Endothelial cell (in vitro differentiated cells): Measurements from ENCODE around the gene GPC5. TPM values are rescaled to one million over a fixed set of nuclear protein-coding genes. Genes with fewer than 3 reads are reported as not detected.

Experiments used
- DNase-seq: peaks from one replicate; pipeline ENCODE4 v3.0.0; 2021; ENCODE audit warnings: low spot score
- H3K27ac Mint-ChIP-seq: one replicate; pipeline ENCODE4 v1.8.0; 2021; ENCODE audit warnings: mixed read lengths, inconsistent platforms; ENCODE audit not compliant: unreplicated experiment
- H3K27me3 Mint-ChIP-seq: one replicate; pipeline ENCODE4 v1.8.0; 2021; ENCODE audit warnings: mild to moderate bottlenecking, moderate library complexity, mixed read lengths, inconsistent platforms; ENCODE audit not compliant: unreplicated experiment
- H3K36me3 Mint-ChIP-seq: one replicate; pipeline ENCODE4 v1.8.0; 2021; ENCODE audit warnings: mild to moderate bottlenecking, low read depth, mixed read lengths, inconsistent platforms; ENCODE audit not compliant: unreplicated experiment
- H3K4me1 Mint-ChIP-seq: one replicate; pipeline ENCODE4 v1.8.0; 2021; ENCODE audit warnings: mild to moderate bottlenecking, mixed read lengths, inconsistent platforms; ENCODE audit not compliant: unreplicated experiment
- H3K4me3 Mint-ChIP-seq: one replicate; pipeline ENCODE4 v1.8.0; 2021; ENCODE audit warnings: mild to moderate bottlenecking, mixed read lengths, inconsistent platforms; ENCODE audit not compliant: unreplicated experiment
- H3K9me3 Mint-ChIP-seq: one replicate; pipeline ENCODE4 v1.8.0; 2021; ENCODE audit warnings: mixed read lengths, inconsistent platforms; ENCODE audit not compliant: unreplicated experiment
- total RNA-seq: library from RNA; stranded (reverse); fragmentation: NEBNext Ultra II Directional; extraction: Animal tissue kit (Norgen Biotek cat#: 25700); gene quantifications from one replicate; pipeline ENCODE4 v1.2.1, GENCODE V29; 2021; ENCODE audit not compliant: unreplicated experiment
- TF ChIP-seq, protein P1 (sequence below): fragments of 200-600 bp; sonication (generic); IDR thresholded peaks from one replicate; pipeline ENCODE4 v1.5.0; 2021; ENCODE audit warnings: antibody characterized with exemption; ENCODE audit not compliant: unreplicated experiment

GPC5 gene
- total RNA-seq, 1 donor from 2014 or later, result not detected

DNA sequence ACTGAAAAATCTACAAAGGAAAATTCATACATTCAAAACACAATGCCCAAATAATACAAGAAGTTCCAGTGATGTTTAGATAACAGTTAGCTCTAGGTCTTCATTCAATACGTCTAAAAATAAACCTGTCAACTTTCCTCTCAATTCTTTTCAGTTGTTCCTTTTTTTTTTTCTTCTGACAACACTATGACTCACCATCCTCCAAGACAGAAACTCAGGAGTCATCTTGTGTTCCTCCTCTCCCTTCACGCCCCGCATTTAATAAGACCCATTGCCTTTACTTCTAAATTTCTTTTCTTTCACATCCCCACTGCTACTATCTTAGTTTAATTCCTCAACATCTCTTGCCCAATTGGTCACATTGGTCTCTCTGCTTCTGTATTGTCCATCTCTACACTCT is 759.9 kb downstream of the GPC5 start:
- H3K4me3 Mint-ChIP-seq, result no peak overlapping the region
- no peak for DNase-seq
- TF ChIP-seq, protein P1, sequence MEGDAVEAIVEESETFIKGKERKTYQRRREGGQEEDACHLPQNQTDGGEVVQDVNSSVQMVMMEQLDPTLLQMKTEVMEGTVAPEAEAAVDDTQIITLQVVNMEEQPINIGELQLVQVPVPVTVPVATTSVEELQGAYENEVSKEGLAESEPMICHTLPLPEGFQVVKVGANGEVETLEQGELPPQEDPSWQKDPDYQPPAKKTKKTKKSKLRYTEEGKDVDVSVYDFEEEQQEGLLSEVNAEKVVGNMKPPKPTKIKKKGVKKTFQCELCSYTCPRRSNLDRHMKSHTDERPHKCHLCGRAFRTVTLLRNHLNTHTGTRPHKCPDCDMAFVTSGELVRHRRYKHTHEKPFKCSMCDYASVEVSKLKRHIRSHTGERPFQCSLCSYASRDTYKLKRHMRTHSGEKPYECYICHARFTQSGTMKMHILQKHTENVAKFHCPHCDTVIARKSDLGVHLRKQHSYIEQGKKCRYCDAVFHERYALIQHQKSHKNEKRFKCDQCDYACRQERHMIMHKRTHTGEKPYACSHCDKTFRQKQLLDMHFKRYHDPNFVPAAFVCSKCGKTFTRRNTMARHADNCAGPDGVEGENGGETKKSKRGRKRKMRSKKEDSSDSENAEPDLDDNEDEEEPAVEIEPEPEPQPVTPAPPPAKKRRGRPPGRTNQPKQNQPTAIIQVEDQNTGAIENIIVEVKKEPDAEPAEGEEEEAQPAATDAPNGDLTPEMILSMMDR, result no peak
- no peaks in the 10 kb centered on the region for H3K36me3 Mint-ChIP-seq
- peaks cover 3% of the 10 kb centered on the region for H3K4me1 Mint-ChIP-seq
- H3K27ac Mint-ChIP-seq, result no peak overlapping the region
- no peaks in the 10 kb centered on the region for H3K9me3 Mint-ChIP-seq
- peaks cover 3% of the 10 kb centered on the region for H3K27me3 Mint-ChIP-seq

DNA sequence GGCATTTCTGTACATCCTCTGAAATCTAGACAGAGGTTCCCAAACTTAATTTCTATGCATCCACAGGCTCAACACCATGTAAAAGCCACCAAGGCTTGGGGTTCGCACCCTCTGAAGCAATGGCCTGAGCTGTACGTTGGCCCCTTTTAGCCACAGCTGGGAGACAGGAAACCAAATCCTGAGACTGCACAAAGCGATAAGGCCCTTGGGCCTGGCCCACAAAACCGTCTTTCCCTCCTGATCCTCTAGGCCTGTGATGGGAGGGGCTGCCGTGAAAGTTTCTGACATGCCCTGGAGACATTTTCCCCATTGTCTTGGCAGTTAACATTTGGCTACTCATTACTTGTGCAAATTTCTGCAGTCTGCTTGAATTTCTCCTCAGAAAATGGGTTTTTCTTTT is 766.4 kb downstream of the GPC5 start:
- Mint-ChIP-seq H3K4me3 (no peak overlapping the region), H3K27me3 (no peaks in the 10 kb centered on the region), H3K36me3 (no peaks in the 10 kb centered on the region), H3K4me1 (no peaks in the 10 kb centered on the region), H3K27ac (no peak overlapping the region), H3K9me3 (no peaks in the 10 kb centered on the region)
- no peak for DNase-seq
- TF ChIP-seq, protein P1, result no peak

DNA sequence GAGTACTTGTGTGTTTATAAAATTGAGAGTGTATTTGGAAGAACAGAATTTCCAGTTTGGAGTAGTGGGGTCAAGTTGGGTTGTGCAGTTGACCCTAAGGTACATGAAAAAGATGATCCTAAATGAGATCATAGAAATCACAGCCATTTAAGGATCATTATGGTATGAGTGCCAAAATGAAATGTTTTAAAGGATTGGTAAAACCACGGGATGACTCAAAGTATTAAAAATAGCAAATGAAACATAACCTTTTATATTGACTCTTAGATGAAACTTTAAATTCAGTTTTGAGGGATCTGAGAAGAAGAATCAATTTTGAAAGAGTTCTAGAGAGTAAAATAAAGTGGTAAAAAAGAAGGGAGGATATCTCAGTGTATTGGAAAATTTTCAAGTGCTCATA is 773.8 kb downstream of the GPC5 start:
- no peak overlapping the region for H3K27ac Mint-ChIP-seq
- no peaks in the 10 kb centered on the region for H3K36me3 Mint-ChIP-seq
- TF ChIP-seq, protein P1, result no peak
- no peak for DNase-seq
- H3K27me3 Mint-ChIP-seq, result no peaks in the 10 kb centered on the region
- no peak overlapping the region for H3K4me3 Mint-ChIP-seq
- H3K4me1 Mint-ChIP-seq, result no peaks in the 10 kb centered on the region
- no peaks in the 10 kb centered on the region for H3K9me3 Mint-ChIP-seq

DNA sequence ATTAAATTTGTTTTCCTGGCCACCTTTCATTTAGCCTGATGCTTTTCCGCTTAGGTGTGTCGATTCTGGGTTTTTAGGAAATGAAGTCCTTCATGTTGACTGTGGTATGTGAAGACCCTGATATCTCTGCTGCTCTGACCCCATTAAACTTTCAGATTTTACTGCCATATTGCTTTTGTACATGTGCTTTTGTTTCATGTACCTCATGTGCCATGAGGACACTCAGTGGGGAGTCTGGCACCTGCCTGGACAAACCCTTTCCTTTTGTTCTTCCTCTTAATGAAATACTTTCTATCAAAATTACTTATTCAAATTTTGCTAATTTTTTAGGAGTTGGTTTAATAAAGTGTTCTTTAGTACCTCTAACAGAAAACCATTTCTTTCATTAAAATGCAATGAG is 774.8 kb downstream of the GPC5 start:
- no peaks in the 10 kb centered on the region for H3K27me3 Mint-ChIP-seq

DNA sequence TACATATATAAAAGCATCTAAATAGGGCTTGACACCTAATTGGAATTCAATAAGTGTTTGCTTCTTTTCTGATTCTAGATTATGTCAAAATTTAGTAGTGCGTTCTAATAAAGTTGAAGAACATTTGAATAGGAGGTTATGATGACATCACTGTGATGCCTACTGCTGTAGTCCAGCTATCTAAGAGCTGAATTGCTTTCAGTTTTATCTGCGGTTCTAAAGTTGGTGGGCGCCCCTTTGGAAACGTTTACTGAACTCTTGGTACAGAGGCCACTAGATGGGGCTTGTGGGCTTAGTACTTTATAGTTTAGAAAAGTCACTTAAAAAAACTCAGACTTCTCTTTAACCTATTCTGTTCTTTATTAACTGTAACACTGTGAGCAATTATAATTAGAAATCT is 776.9 kb downstream of the GPC5 start:
- Mint-ChIP-seq H3K27ac (no peak overlapping the region), H3K27me3 (no peaks in the 10 kb centered on the region), H3K4me3 (no peak overlapping the region), H3K36me3 (no peaks in the 10 kb centered on the region), H3K4me1 (no peaks in the 10 kb centered on the region), H3K9me3 (no peaks in the 10 kb centered on the region)
- peak; percentile 22 for DNase-seq
- TF ChIP-seq, protein P1, result no peak

More for the DNA sequence above, 774.8 kb downstream of the GPC5 start:
- Mint-ChIP-seq H3K36me3 (no peaks in the 10 kb centered on the region), H3K9me3 (no peaks in the 10 kb centered on the region), H3K4me1 (no peaks in the 10 kb centered on the region), H3K27ac (no peak overlapping the region), H3K4me3 (no peak overlapping the region)
- no peak for DNase-seq
- TF ChIP-seq, protein P1, result no peak
